T-helper 1 cell treated with Interleukin-12 subunit alpha and Interleukin-12 subunit beta and Interleukin-4 antibody, amounts not matched to agents 30 μg/mL and 1 μg/mL, for 36 hours (primary cell): ENCODE results near the gene CYP26B1.
"Not testable (repeated sequence)": the region's sequence is repeated elsewhere in the genome, so short reads cannot be mapped to it uniquely, and the experiment has no call there.

ENCODE experiments used
- H3K27ac Mint-ChIP-seq: one replicate; pipeline ENCODE4 v1.8.0; 2021; ENCODE audit warnings: mild to moderate bottlenecking, mixed read lengths
- H3K27me3 Mint-ChIP-seq: one replicate; pipeline ENCODE4 v1.8.0; 2021; ENCODE audit warnings: low read depth, mixed read lengths
- H3K36me3 Mint-ChIP-seq: one replicate; pipeline ENCODE4 v1.8.0; 2021; ENCODE audit warnings: low read depth, mixed read lengths
- H3K4me1 Mint-ChIP-seq: one replicate; pipeline ENCODE4 v1.8.0; 2021; ENCODE audit warnings: low read depth, mixed read lengths
- H3K4me3 Mint-ChIP-seq: one replicate; pipeline ENCODE4 v1.8.0; 2021; ENCODE audit warnings: mild to moderate bottlenecking, moderate library complexity, mixed read lengths
- H3K9me3 Mint-ChIP-seq: one replicate; pipeline ENCODE4 v1.8.0; 2021; ENCODE audit warnings: mixed read lengths

Gene CYP26B1

DNA sequence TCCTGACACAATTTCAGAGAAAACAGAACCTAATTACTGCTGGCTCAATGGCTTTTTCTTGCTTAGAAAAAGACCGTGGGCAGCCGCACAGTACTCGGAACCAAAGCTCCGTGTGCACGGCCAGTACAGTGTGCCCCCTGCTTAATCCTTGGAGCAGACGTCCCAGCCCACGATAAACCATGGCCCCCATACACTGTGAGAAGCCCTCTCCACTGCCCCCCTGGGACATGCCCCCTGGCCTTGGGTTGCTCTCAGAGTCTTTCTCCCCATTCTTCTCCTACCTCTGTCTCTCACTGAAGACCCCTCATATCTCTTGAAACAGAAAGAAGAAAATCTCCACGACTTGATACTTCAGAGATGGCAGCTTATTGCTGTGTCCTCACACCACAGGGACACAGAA is 44.0 kb downstream of the CYP26B1 start:
- Mint-ChIP-seq H3K4me3 (no peak overlapping the region), H3K27ac (no peak overlapping the region), H3K27me3 (peaks cover 3% of the 10 kb centered on the region), H3K4me1 (no peaks in the 10 kb centered on the region), H3K9me3 (no peaks in the 10 kb centered on the region), H3K36me3 (no peaks in the 10 kb centered on the region)

DNA sequence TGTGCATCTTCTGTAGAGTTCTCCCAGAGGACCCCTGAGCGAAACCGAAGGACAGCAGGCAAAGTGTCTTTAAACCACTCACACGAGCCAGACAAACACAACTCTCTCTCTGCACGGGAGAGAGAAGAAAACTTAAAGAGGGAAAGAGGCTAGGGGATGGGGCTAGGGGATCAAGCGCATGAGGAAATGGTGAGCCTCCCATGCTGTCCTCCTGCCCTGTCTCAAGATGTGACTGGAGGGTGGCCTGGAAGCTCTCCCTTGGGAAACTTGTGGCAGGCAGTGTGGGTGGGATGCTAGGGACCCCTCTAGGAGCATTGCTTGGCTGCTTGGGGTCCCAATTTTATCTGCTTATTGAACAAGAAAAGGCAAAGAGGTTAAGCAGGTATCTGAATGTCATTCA is 44.5 kb downstream of the CYP26B1 start:
- Mint-ChIP-seq H3K36me3 (no peaks in the 10 kb centered on the region), H3K4me1 (no peaks in the 10 kb centered on the region), H3K4me3 (no peak overlapping the region), H3K27me3 (peaks cover 3% of the 10 kb centered on the region), H3K9me3 (no peaks in the 10 kb centered on the region), H3K27ac (no peak overlapping the region)

DNA sequence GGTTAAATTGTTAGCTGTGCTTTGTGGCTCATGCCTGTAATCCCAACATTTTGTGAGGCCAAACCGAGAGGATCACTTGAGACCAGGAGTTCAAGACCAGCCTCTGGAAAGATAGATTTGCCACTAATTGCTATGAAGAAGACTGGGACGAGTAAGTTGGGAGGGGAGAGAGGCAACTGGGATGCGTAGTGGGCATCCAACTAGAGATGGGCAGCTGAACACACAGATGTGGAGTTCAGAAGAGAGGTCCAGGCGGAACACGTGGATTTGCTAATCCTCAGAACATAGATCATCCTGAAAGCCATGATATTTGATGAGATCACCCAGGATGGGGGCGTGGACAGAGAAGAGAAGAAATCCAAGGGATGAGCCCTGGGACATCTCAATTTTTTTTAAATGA is 48.7 kb downstream of the CYP26B1 start:
- no peaks in the 10 kb centered on the region for H3K9me3 Mint-ChIP-seq
- H3K4me3 Mint-ChIP-seq, result no peak overlapping the region
- no peaks in the 10 kb centered on the region for H3K36me3 Mint-ChIP-seq
- no peaks in the 10 kb centered on the region for H3K27me3 Mint-ChIP-seq
- H3K27ac Mint-ChIP-seq, result no peak overlapping the region
- H3K4me1 Mint-ChIP-seq, result no peaks in the 10 kb centered on the region

DNA sequence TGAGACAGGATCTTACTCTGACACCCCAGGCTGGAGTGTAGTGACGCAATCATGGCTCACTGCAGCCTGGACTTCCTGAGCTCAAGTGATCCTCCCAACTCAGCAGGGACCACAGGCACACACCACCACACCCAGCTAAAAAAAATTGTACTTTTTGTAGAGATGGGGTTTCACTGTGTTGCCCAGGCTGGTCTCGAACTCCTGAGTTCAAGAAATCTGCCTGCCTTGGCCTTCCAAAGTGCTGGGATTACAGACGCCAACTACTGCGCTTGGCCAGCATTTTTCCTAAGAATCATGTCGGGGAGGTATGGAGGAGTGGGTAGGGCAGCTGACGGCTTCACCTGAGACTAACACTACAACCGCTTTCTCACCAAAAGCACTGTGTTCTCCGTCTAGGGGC is 50.4 kb downstream of the CYP26B1 start:
- Mint-ChIP-seq H3K27ac (no peak overlapping the region), H3K9me3 (no peaks in the 10 kb centered on the region), H3K36me3 (no peaks in the 10 kb centered on the region), H3K27me3 (no peaks in the 10 kb centered on the region), H3K4me1 (no peaks in the 10 kb centered on the region), H3K4me3 (no peak overlapping the region)

DNA sequence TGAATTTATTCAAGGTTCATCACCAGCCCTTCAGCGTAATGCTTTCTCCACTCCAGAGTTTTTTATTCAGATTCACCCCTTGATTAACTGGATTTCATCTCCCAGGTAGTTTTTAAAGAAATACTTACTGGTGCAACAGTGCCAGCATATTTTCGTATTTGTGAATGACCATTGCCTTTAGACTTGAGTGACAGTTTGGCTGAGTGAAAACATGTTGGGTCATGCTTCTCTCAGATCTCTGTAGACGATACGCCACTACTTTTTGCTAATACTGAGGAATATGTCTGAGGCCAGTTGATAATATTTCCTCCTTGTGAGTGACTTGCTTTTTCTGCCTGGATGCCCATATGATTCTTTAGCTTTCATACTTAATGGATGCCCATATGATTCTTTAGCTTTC is 51.5 kb downstream of the CYP26B1 start:
- Mint-ChIP-seq H3K27ac (no peak overlapping the region), H3K4me1 (no peaks in the 10 kb centered on the region), H3K27me3 (no peaks in the 10 kb centered on the region), H3K36me3 (no peaks in the 10 kb centered on the region), H3K4me3 (no peak overlapping the region), H3K9me3 (no peaks in the 10 kb centered on the region)

DNA sequence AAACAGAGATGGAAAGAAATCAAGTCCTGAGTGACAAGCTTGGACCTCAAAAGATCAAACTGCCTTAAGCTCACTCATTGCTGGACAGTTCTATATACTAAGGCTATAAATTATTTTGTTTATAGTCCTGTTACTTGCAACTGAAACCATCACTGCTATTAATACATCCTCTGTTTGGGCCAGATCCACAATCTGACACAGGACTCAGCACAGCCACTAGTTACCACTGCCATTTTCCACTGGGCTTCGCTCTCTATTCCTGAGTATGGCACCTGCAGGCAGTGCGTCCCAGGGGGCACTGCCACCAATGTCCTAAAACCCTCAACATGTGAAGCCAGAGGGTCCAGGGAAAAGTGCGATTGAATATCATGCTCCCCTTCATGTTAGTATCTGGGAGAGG is 52.3 kb downstream of the CYP26B1 start:
- Mint-ChIP-seq H3K4me1 (no peaks in the 10 kb centered on the region), H3K9me3 (no peaks in the 10 kb centered on the region), H3K4me3 (no peak overlapping the region), H3K36me3 (no peaks in the 10 kb centered on the region), H3K27me3 (no peaks in the 10 kb centered on the region), H3K27ac (no peak overlapping the region)

DNA sequence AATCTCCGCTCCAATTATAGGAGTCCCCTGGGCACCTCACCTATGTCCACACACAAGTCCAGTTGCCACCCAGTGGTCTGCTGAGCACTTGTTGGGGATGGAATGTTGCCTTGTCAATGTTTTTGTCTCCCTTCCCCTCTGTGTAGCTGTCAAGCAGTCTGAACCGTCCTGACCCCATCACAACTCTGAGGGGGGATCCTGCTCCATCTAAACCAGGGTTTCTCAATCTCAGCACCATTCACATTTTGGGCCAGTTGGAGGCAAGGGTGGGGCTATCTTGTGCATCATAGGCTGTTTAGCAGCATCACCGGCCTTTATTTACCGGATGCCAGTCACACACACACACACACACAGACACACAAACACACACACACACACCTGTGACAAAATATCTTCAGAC is 53.0 kb downstream of the CYP26B1 start:
- Mint-ChIP-seq H3K4me3 (no peak overlapping the region), H3K36me3 (no peaks in the 10 kb centered on the region), H3K9me3 (no peaks in the 10 kb centered on the region), H3K4me1 (no peaks in the 10 kb centered on the region), H3K27ac (no peak overlapping the region), H3K27me3 (no peaks in the 10 kb centered on the region)

DNA sequence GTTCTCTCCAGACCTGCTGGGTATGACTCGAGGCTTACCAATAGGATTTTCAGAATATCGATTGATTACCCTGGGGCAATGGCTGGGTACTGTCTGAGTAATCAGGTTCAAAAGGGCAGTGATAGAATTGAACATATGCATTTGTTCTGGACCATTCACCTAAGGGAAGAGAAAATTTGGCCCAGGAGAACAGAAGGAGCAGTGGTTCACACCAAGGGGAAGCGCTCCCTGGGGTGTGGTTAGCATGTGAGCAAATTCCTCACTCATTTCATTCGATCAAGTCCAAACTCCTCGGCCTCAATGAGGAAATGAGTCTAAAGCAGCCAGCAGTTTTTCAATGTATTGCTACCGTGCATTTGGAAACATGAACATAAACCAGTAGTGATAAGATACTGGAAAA is 55.6 kb downstream of the CYP26B1 start:
- no peaks in the 10 kb centered on the region for H3K9me3 Mint-ChIP-seq
- no peak overlapping the region for H3K4me3 Mint-ChIP-seq
- no peaks in the 10 kb centered on the region for H3K27me3 Mint-ChIP-seq
- no peaks in the 10 kb centered on the region for H3K4me1 Mint-ChIP-seq
- H3K27ac Mint-ChIP-seq, result no peak overlapping the region
- H3K36me3 Mint-ChIP-seq, result no peaks in the 10 kb centered on the region

DNA sequence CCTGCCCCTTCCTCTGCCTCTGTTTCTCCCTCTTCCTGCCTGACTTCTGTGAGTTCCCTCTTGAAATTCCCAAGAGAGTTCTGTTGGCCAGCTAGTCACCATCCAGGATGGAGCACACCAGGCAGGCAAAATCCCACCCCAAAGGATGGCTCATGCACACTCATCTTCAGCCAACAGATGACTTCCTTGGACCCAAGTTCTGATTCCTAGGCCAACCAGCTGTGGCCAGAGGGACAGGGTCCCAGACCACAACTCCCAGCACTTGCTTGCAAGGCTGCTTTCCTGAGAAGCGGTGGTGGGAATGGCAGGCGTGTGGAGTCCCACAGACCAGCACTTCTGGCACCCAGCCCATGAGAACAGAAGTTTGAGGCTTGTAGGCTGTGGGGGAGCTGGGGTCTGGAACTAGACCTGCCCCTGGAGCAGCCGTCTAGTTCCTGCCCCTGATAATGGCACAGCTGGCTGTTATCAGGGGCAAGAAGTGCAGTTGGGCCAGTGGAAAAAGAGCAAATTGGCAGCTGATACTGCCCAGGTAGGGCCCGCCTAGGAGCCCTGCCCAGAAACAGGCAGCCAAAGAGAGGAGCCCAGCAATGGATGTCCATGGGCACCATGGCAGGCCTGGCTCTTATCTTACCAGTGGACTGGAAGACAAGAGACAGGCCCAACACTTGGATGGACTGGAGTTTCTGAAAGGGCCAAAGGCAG is 56.7 kb downstream of the CYP26B1 start:
- H3K27me3 Mint-ChIP-seq, result no peaks in the 10 kb centered on the region
- H3K36me3 Mint-ChIP-seq, result no peaks in the 10 kb centered on the region
- no peak overlapping the region for H3K27ac Mint-ChIP-seq
- H3K9me3 Mint-ChIP-seq, result no peaks in the 10 kb centered on the region
- no peaks in the 10 kb centered on the region for H3K4me1 Mint-ChIP-seq
- H3K4me3 Mint-ChIP-seq, result no peak overlapping the region

DNA sequence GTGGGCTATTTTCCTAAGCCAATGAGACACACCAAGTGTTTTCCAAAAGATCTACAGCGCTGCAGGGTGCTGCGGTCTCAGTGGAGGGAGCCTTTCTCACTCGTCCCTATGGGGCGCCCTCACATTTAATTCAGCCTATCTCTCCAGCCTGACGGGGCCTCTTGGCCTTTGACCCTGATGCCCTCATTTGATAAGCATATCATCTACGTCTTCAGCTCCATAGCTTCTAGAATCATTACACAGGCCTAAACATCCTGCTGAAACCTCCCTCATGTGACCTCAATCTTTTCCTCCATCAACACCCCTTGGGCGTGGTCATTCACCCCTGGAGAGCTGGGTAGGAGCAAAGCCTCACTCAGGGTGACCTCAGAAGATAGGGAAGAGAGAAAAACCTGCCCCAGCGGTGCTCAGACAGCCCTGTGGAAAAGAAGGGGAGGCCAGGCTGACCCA is 57.4 kb downstream of the CYP26B1 start:
- Mint-ChIP-seq H3K9me3 (no peaks in the 10 kb centered on the region), H3K4me3 (no peak overlapping the region), H3K4me1 (no peaks in the 10 kb centered on the region), H3K27me3 (no peaks in the 10 kb centered on the region), H3K27ac (no peak overlapping the region), H3K36me3 (no peaks in the 10 kb centered on the region)

DNA sequence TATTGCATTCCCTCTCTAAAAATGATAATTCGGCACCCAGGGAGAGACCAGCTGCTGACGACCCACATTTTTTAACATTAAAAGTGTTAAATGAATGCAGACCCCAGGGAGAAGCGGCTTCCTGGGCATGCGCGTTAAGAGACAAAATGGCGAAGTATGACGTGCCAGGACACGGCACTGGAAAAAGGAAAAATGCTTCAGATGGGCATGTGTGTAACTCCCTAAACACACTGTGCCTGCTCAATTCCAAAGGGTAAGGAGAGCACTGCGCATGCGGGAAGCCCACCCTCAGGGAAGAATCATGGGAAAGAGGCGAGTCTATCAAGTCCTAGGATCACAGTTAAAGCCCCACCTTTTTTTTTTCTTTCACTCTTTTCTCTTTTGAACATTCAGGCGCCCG is 58.1 kb downstream of the CYP26B1 start:
- Mint-ChIP-seq H3K9me3 (no peaks in the 10 kb centered on the region), H3K27me3 (no peaks in the 10 kb centered on the region), H3K4me3 (no peak overlapping the region), H3K27ac (no peak overlapping the region), H3K4me1 (no peaks in the 10 kb centered on the region), H3K36me3 (no peaks in the 10 kb centered on the region)

DNA sequence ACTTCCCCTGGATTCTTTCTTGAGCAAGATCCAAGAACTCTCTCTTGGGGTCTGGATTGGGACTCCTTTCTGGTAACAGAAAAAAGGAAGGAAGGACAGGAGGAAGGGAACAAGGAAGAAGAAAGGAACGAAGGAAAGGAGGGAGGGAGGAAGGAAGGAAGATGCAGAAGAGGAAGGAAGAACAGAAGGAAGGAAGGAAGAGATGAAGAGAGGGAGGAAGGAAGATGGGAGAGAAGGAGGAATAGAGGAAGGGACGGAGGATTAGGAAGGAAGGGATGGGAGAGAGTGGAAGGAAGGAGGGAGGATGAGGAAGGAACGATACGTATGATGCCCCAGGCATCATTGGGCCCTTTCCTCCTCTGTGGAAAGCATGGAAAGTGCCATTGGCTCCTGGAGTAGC is 58.6 kb downstream of the CYP26B1 start:
- Mint-ChIP-seq H3K27me3 (no peaks in the 10 kb centered on the region), H3K9me3 (no peaks in the 10 kb centered on the region), H3K27ac (no peak overlapping the region), H3K4me1 (no peaks in the 10 kb centered on the region), H3K36me3 (no peaks in the 10 kb centered on the region), H3K4me3 (no peak overlapping the region)

DNA sequence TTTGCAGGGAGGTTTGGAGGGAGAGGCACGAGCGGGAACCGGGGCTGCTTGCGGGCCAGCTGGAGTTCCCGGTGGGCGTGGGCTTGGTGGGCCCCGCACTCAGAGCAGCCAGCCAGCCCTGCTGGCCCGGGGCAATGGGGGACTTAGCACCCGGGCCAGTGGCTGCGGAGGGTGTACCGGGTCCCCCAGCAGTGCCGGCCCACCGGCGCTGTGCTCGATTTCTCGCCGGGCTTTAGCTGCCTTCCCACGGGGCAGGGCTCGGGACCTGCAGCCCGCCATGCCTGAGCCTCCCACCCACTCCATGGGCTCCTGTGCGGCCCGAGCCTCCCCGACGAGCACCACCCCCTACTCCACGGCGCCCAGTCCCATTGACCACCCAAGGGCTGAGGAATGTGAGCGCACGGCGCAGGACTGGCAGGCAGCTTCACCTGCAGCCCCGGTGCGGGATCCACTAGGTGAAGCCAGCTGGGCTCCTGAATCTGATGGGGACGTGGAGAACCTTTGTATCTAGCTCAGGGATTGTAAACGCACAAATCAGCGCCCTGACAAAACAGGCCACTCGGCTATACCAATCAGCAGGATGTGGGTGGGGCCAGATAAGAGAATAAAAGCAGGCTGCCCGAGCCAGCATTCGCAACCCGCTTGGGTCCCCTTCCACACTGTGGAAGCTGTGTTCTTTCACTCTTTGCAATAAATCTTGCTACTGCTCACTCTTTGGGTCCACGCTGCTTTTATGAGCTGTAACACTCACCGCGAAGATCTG is 60.6 kb downstream of the CYP26B1 start:
- not testable (repeated sequence) for H3K4me3 Mint-ChIP-seq, H3K27ac Mint-ChIP-seq, H3K9me3 Mint-ChIP-seq, H3K27me3 Mint-ChIP-seq, H3K4me1 Mint-ChIP-seq, H3K36me3 Mint-ChIP-seq

DNA sequence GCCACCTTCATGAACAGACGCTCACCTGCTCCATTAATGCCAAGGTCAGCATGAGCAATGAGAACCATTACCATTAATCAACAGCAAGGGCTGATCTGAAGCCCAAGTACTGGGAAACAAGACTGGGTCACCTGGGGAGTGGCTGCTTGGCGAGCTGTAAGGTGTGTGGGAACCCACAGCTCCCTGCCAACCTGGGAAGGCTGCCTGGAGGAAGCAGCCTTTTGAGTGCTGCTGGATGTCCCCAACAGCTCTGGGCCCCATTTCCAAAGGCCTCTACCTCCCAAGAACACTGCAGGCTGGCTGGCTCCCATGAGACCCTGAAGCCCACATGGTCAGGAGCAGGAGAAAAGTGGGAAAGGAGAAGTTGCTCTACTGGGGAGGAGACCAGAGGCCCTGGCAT is 62.1 kb downstream of the CYP26B1 start:
- H3K4me1 Mint-ChIP-seq, result no peaks in the 10 kb centered on the region
- H3K4me3 Mint-ChIP-seq, result no peak overlapping the region
- H3K27me3 Mint-ChIP-seq, result no peaks in the 10 kb centered on the region
- H3K9me3 Mint-ChIP-seq, result no peaks in the 10 kb centered on the region
- H3K27ac Mint-ChIP-seq, result no peak overlapping the region
- no peaks in the 10 kb centered on the region for H3K36me3 Mint-ChIP-seq

DNA sequence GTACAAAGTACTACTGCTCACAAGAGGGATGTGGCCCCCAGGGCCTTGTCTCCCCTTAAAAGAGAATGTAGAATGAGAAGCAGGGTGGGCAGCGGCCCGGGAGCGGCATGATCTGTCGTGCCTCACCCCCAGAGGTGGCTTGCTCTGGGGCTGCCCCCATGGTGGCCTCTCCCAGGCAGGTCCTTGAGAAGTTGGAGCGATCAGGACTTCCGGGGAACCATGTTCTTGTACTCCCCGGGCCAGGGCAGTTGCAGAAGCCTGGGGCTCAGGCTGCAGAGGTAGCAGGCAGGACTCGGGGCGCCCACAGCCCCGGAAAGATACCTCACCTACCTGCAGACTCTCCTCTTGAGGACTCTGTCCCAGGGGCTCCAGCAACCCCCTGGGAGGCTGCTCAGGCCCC is 62.6 kb downstream of the CYP26B1 start:
- H3K9me3 Mint-ChIP-seq, result no peaks in the 10 kb centered on the region
- H3K36me3 Mint-ChIP-seq, result no peaks in the 10 kb centered on the region
- no peak overlapping the region for H3K27ac Mint-ChIP-seq
- H3K4me1 Mint-ChIP-seq, result no peaks in the 10 kb centered on the region
- H3K4me3 Mint-ChIP-seq, result no peak overlapping the region
- no peaks in the 10 kb centered on the region for H3K27me3 Mint-ChIP-seq
